GM21360 (cell line): ENCODE data around the gene PDZRN3.

Experiments used
- ATAC-seq: cut with Tn5 transposase; IDR thresholded peaks from one replicate; pipeline ENCODE4 v1.9.1; 2021; ENCODE audit warnings: mild to moderate bottlenecking, moderate library complexity; ENCODE audit not compliant: unreplicated experiment

The PDZRN3 gene

GRCh38 chr3:73401059-73401458 lies 223.7 kb downstream of the PDZRN3 start:
- no peak for ATAC-seq

GRCh38 chr3:73399666-73400253 lies 225.0 kb downstream of the PDZRN3 start:
- no peak for ATAC-seq

- no peak for ATAC-seq
These were observed 225.6 kb downstream of the PDZRN3 start for GRCh38 chr3:73399106-73399505.

- no peak for ATAC-seq
These were observed 226.7 kb downstream of the PDZRN3 start for GRCh38 chr3:73398084-73398483.

- ATAC-seq: no peak
These were observed 230.5 kb downstream of the PDZRN3 start for GRCh38 chr3:73394240-73394639.

- no peak for ATAC-seq
These were observed 231.7 kb downstream of the PDZRN3 start for GRCh38 chr3:73393005-73393404.

GRCh38 chr3:73391984-73392383 lies 232.8 kb downstream of the PDZRN3 start:
- ATAC-seq: no peak

- no peak for ATAC-seq
These were observed 234.8 kb downstream of the PDZRN3 start for GRCh38 chr3:73389928-73390327.

GRCh38 chr3:73389117-73389813 lies 235.5 kb downstream of the PDZRN3 start:
- no peak for ATAC-seq

- ATAC-seq: no peak
These were observed 239.2 kb downstream of the PDZRN3 start for GRCh38 chr3:73385568-73385967.

- no peak for ATAC-seq
These were observed 240.4 kb downstream of the PDZRN3 start for GRCh38 chr3:73384091-73384906.

GRCh38 chr3:73383470-73384049 lies 241.2 kb downstream of the PDZRN3 start:
- ATAC-seq: no peak

- no peak for ATAC-seq
These were observed 243.2 kb downstream of the PDZRN3 start for GRCh38 chr3:73381551-73381950.

- no peak for ATAC-seq
These were observed 243.8 kb downstream of the PDZRN3 start for GRCh38 chr3:73380735-73381532.

GRCh38 chr3:73379465-73379864 lies 245.3 kb downstream of the PDZRN3 start:
- ATAC-seq: no peak

- ATAC-seq: no peak
These were observed 246.5 kb downstream of the PDZRN3 start for GRCh38 chr3:73378207-73378606.

- no peak for ATAC-seq
These were observed 258.9 kb downstream of the PDZRN3 start for GRCh38 chr3:73365756-73366397.

- ATAC-seq: no peak
These were observed 260.2 kb downstream of the PDZRN3 start for GRCh38 chr3:73364517-73364916.

- no peak for ATAC-seq
These were observed 261.6 kb downstream of the PDZRN3 start for GRCh38 chr3:73363093-73363492.

- ATAC-seq: no peak
These were observed 263.1 kb downstream of the PDZRN3 start for GRCh38 chr3:73361591-73361990.
